Colonic mucosa (tissue), 4 donors: Measurements from ENCODE around the gene SH3PXD2A. TPM values are rescaled to one million over a fixed set of nuclear protein-coding genes. Genes with fewer than 3 reads are reported as not detected.
A peak's percentile ranks its signal among the peaks of the same experiment; 100 is the strongest.

Source experiments
- DNase-seq: peaks from one replicate; pipeline ENCODE4 v3.0.0-alpha.2; 2020
- H3K27ac ChIP-seq: fragments of 200-600 bp; one replicate; pipeline ENCODE4 v1.8.0; 2021
- H3K27me3 ChIP-seq: fragments of 200-600 bp; one replicate; pipeline ENCODE4 v1.8.0; 2021
- H3K36me3 ChIP-seq: fragments of 200-600 bp; one replicate; pipeline ENCODE4 v1.8.0; 2021
- H3K4me1 ChIP-seq: fragments of 200-600 bp; one replicate; pipeline ENCODE4 v1.8.0; 2021; ENCODE audit warnings: mild to moderate bottlenecking
- H3K4me3 ChIP-seq: fragments of 200-600 bp; one replicate; pipeline ENCODE4 v1.8.0; 2021
- H3K9ac ChIP-seq, 2 donors: one replicate each; pipeline ENCODE4 v1.7.0; 2013; ENCODE audit warnings: control low read depth in 2 of 2, low read depth in 2 of 2, low read length in 2 of 2
- H3K9me3 ChIP-seq: fragments of 200-600 bp; one replicate; pipeline ENCODE4 v1.8.0; 2021
- intact Hi-C: fragments of 100-400 bp; cut with DNase I; formaldehyde crosslinking; loops from one replicate; pipeline ENCODE4 v1.14.1; 2022
- total RNA-seq, 2 donors: library from RNA; stranded (reverse); fragmentation: NEBNext Ultra II Directional in 1 of 2; extraction: Animal tissue kit (Norgen Biotek cat#: 25700) in 1 of 2; gene quantifications; one replicate each; pipeline ENCODE4 v1.2.1, GENCODE V29; 2021
- TF ChIP-seq, protein P1 (sequence below): fragments of 200-600 bp; IDR thresholded peaks from one replicate; pipeline ENCODE4 v1.8.0; 2022; ENCODE audit warnings: antibody characterized with exemption, mild to moderate bottlenecking
- donor health status: healthy.
- donor health status: DM: no; HTN: no; CAD: no.
- donor health status: DM: no; HTN: no; CAD: no.

Gene SH3PXD2A
- total RNA-seq, 2 donors from 2014 or later, result 37.5 to 40.8 TPM

- peak; percentile 72 for DNase-seq
- Histone ChIP-seq H3K4me3 (no peak overlapping the region), H3K9ac (peak overlapping the region in 1 of 2 donors; percentile 78), H3K4me1 (peaks cover 40% of the 10 kb centered on the region), H3K9me3 (no peaks in the 10 kb centered on the region), H3K27me3 (no peaks in the 10 kb centered on the region), H3K27ac (peak overlapping the region; percentile 46), H3K36me3 (no peaks in the 10 kb centered on the region)
- TF ChIP-seq, protein P1, sequence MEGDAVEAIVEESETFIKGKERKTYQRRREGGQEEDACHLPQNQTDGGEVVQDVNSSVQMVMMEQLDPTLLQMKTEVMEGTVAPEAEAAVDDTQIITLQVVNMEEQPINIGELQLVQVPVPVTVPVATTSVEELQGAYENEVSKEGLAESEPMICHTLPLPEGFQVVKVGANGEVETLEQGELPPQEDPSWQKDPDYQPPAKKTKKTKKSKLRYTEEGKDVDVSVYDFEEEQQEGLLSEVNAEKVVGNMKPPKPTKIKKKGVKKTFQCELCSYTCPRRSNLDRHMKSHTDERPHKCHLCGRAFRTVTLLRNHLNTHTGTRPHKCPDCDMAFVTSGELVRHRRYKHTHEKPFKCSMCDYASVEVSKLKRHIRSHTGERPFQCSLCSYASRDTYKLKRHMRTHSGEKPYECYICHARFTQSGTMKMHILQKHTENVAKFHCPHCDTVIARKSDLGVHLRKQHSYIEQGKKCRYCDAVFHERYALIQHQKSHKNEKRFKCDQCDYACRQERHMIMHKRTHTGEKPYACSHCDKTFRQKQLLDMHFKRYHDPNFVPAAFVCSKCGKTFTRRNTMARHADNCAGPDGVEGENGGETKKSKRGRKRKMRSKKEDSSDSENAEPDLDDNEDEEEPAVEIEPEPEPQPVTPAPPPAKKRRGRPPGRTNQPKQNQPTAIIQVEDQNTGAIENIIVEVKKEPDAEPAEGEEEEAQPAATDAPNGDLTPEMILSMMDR, result no peak
- intact Hi-C loops, result no loop called here
Observed at GRCh38 chr10:103839872-103840739, 15.3 kb downstream of the SH3PXD2A start.

- Histone ChIP-seq H3K36me3 (no peaks in the 10 kb centered on the region), H3K4me3 (no peak overlapping the region), H3K27ac (peak overlapping the region; percentile 46), H3K9me3 (no peaks in the 10 kb centered on the region), H3K27me3 (no peaks in the 10 kb centered on the region), H3K9ac (peak overlapping the region in 1 of 2 donors; percentile 78), H3K4me1 (peaks cover 43% of the 10 kb centered on the region)
- intact Hi-C loops, result no loop called here
- TF ChIP-seq, protein P1, result no peak
- DNase-seq, result no peak
Observed at GRCh38 chr10:103839519-103839871, 15.9 kb downstream of the SH3PXD2A start.

DNA sequence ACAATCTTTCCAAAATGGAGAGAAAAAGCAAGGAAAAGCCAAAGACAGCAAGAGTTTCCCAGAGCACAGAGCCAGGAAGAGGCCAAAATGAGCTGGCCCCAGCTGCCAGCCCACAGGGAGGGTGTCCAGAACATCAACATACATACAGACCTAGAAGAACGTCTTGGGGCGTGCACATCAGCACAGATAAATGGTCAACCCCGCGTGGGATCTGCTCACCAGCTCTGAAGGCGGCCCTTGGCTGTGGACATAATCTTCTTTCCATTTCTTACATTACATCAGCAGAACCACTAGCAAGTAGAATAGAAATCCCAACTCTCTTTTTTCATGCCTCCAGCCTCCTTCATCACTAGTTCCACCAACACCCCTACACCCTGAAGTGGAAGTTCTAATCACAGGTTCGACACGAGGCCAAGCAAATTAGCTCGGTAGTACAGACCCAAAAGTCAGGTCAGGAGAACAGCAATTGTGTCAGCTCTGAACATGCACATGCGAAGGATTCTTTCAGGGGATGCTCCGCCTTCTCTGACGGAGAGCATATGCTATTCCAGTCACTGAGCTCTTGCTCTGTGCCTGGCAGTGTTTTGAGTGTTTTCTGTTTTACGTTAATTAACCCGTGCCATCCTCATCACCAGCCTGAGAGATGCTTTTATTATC lies 16.4 kb downstream of the SH3PXD2A start:
- Histone ChIP-seq H3K4me1 (peaks cover 38% of the 10 kb centered on the region), H3K9me3 (no peaks in the 10 kb centered on the region), H3K9ac (peak overlapping the region in 1 of 2 donors; percentile 79), H3K4me3 (no peak overlapping the region), H3K27me3 (no peaks in the 10 kb centered on the region), H3K27ac (peak overlapping the region; percentile 23), H3K36me3 (no peaks in the 10 kb centered on the region)
- TF ChIP-seq, protein P1, result no peak
- intact Hi-C loops, result no loop called here
- DNase-seq, result peak; percentile 21

GRCh38 chr10:103838070-103838395 lies 17.3 kb downstream of the SH3PXD2A start:
- intact Hi-C loops, result no loop called here
- DNase-seq, result no peak
- TF ChIP-seq, protein P1, result no peak
- H3K27ac ChIP-seq, result peak overlapping the region; percentile 81
- no peaks in the 10 kb centered on the region for H3K9me3 ChIP-seq
- no peaks in the 10 kb centered on the region for H3K36me3 ChIP-seq
- H3K27me3 ChIP-seq, result no peaks in the 10 kb centered on the region
- peaks cover 37% of the 10 kb centered on the region for H3K4me1 ChIP-seq
- H3K9ac ChIP-seq, result peak overlapping the region in 1 of 2 donors; percentile 79
- H3K4me3 ChIP-seq, result no peak overlapping the region

- Histone ChIP-seq H3K36me3 (no peaks in the 10 kb centered on the region), H3K9ac (peak overlapping the region; percentile 8 to 79), H3K27ac (peak overlapping the region; percentile 81), H3K4me3 (no peak overlapping the region), H3K4me1 (peaks cover 37% of the 10 kb centered on the region), H3K27me3 (no peaks in the 10 kb centered on the region), H3K9me3 (no peaks in the 10 kb centered on the region)
- intact Hi-C loops, result no loop called here
- peak; percentile 19 for DNase-seq
- TF ChIP-seq, protein P1, result no peak
Observed at GRCh38 chr10:103837370-103838069, 17.9 kb downstream of the SH3PXD2A start.
